ENCODE data around the gene ANXA4. TPM values are rescaled to one million over a fixed set of nuclear protein-coding genes. Genes with fewer than 3 reads are reported as not detected.

ANXA4 gene
- total RNA-seq, 1 donor from 2014 or later = 250 TPM

GRCh38 chr2:69810550-69810949 lies 68.6 kb downstream of the ANXA4 start:
- Mint-ChIP-seq H3K27me3 (no peaks in the 10 kb centered on the region), H3K36me3 (ENCODE audit: insufficient read depth) (peaks cover 44% of the 10 kb centered on the region), H3K4me3 (ENCODE audit: low read depth) (no peak overlapping the region), H3K27ac (no peak overlapping the region), H3K9me3 (ENCODE audit: low read depth) (no peaks in the 10 kb centered on the region), H3K4me1 (ENCODE audit: low read depth) (peaks cover 4% of the 10 kb centered on the region)
- TF ChIP-seq, protein P1, sequence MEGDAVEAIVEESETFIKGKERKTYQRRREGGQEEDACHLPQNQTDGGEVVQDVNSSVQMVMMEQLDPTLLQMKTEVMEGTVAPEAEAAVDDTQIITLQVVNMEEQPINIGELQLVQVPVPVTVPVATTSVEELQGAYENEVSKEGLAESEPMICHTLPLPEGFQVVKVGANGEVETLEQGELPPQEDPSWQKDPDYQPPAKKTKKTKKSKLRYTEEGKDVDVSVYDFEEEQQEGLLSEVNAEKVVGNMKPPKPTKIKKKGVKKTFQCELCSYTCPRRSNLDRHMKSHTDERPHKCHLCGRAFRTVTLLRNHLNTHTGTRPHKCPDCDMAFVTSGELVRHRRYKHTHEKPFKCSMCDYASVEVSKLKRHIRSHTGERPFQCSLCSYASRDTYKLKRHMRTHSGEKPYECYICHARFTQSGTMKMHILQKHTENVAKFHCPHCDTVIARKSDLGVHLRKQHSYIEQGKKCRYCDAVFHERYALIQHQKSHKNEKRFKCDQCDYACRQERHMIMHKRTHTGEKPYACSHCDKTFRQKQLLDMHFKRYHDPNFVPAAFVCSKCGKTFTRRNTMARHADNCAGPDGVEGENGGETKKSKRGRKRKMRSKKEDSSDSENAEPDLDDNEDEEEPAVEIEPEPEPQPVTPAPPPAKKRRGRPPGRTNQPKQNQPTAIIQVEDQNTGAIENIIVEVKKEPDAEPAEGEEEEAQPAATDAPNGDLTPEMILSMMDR (IDR thresholded peaks at IDR 0.05; ENCODE audit: unreplicated experiment) = no peak
- no peak for DNase-seq (ENCODE audit: low spot score, unreplicated experiment)

- H3K4me3 Mint-ChIP-seq (ENCODE audit: low read depth) = no peak overlapping the region
- DNase-seq (ENCODE audit: low spot score, unreplicated experiment) = no peak
- H3K4me1 Mint-ChIP-seq (ENCODE audit: low read depth) = peaks cover 6% of the 10 kb centered on the region
- no peaks in the 10 kb centered on the region for H3K9me3 Mint-ChIP-seq (ENCODE audit: low read depth)
- no peak overlapping the region for H3K27ac Mint-ChIP-seq
- no peaks in the 10 kb centered on the region for H3K27me3 Mint-ChIP-seq
- TF ChIP-seq, protein P1 (IDR thresholded peaks at IDR 0.05; ENCODE audit: unreplicated experiment) = no peak
- peaks cover 42% of the 10 kb centered on the region for H3K36me3 Mint-ChIP-seq (ENCODE audit: insufficient read depth)
These were observed 69.1 kb downstream of the ANXA4 start for GRCh38 chr2:69811018-69811417.

- no peak for DNase-seq (ENCODE audit: low spot score, unreplicated experiment)
- Mint-ChIP-seq H3K4me1 (ENCODE audit: low read depth) (peaks cover 11% of the 10 kb centered on the region), H3K36me3 (ENCODE audit: insufficient read depth) (peaks cover 37% of the 10 kb centered on the region), H3K4me3 (ENCODE audit: low read depth) (no peak overlapping the region), H3K27ac (no peak overlapping the region), H3K9me3 (ENCODE audit: low read depth) (no peaks in the 10 kb centered on the region), H3K27me3 (no peaks in the 10 kb centered on the region)
- TF ChIP-seq, protein P1 (IDR thresholded peaks at IDR 0.05; ENCODE audit: unreplicated experiment) = no peak
These were observed 69.7 kb downstream of the ANXA4 start for GRCh38 chr2:69811591-69811990.

GRCh38 chr2:69815717-69816116 lies 73.8 kb downstream of the ANXA4 start:
- H3K27me3 Mint-ChIP-seq = no peaks in the 10 kb centered on the region
- TF ChIP-seq, protein P1 (IDR thresholded peaks at IDR 0.05; ENCODE audit: unreplicated experiment) = no peak
- no peaks in the 10 kb centered on the region for H3K9me3 Mint-ChIP-seq (ENCODE audit: low read depth)
- H3K4me3 Mint-ChIP-seq (ENCODE audit: low read depth) = no peak overlapping the region
- H3K27ac Mint-ChIP-seq = peak overlapping the region; percentile 50
- no peak for DNase-seq (ENCODE audit: low spot score, unreplicated experiment)
- H3K36me3 Mint-ChIP-seq (ENCODE audit: insufficient read depth) = peaks cover 41% of the 10 kb centered on the region
- peaks cover 17% of the 10 kb centered on the region for H3K4me1 Mint-ChIP-seq (ENCODE audit: low read depth)

DNA sequence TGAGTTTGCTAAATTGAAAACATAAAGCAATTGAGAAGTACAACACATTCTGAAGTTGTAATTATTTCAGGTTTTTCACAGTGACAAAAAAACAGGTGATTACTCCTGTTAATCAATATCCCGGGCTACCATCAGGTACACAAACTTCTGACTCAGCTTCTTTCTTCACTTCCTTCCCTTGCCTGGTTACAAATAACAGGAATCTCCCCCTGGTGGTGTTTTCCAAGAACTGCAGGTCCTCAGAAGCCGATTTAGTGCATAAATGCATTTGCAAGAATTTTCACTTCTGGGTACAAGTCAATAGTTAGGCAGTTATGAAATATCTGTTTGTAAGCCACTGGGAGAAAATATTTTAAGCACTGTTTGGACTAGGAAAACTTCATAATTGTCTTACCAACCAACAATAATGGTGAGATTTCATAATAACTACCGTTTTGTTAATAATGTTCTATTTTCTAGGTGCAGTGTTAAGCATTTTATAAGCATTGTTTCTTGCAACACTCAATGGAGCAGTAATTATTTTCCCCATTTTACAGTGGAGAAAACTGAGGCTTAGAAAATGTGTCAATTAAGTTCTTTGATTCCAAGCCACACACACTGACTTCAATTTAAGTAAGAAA lies 75.1 kb downstream of the ANXA4 start:
- Mint-ChIP-seq H3K27me3 (no peaks in the 10 kb centered on the region), H3K4me3 (ENCODE audit: low read depth) (no peak overlapping the region), H3K27ac (peak overlapping the region; percentile 24), H3K36me3 (ENCODE audit: insufficient read depth) (peaks cover 40% of the 10 kb centered on the region), H3K4me1 (ENCODE audit: low read depth) (peaks cover 17% of the 10 kb centered on the region), H3K9me3 (ENCODE audit: low read depth) (no peaks in the 10 kb centered on the region)
- DNase-seq (ENCODE audit: low spot score, unreplicated experiment) = peak; percentile 54
- TF ChIP-seq, protein P1 (IDR thresholded peaks at IDR 0.05; ENCODE audit: unreplicated experiment) = peak; percentile 89
